Measurements from ENCODE around the gene DNTT. TPM values are rescaled to one million over a fixed set of nuclear protein-coding genes. Genes with fewer than 3 reads are reported as not detected.

The DNTT gene
- total and polyA plus RNA-seq, 3 donors from 2014 or later, result 0.31 to 0.94 TPM; not detected in 1

DNA sequence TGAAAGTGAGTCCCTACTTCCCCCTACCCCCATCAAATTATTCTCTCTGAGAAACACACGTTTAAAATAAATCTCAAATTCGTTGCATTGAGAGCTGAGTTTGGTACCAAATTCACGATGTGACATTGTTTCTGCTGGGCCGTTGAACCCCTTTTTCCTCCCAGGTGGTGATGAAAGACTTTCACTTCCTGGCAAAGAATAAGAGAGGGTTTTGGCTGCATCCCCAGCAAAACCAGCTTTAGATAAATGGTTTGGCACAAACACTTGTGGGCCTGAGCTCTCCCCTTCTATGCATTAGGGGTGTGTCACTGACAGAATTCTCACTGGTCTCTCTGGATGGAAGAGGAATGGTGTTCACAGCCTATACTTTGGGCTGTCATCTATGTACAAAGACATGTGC is 8.8 kb upstream of the DNTT start:
- no peak overlapping the region for H3K27ac ChIP-seq
- 66 to 71% methylated on average over 4 of the region's 4 CpGs for WGBS, 2 donors
- TF ChIP-seq, protein P1, sequence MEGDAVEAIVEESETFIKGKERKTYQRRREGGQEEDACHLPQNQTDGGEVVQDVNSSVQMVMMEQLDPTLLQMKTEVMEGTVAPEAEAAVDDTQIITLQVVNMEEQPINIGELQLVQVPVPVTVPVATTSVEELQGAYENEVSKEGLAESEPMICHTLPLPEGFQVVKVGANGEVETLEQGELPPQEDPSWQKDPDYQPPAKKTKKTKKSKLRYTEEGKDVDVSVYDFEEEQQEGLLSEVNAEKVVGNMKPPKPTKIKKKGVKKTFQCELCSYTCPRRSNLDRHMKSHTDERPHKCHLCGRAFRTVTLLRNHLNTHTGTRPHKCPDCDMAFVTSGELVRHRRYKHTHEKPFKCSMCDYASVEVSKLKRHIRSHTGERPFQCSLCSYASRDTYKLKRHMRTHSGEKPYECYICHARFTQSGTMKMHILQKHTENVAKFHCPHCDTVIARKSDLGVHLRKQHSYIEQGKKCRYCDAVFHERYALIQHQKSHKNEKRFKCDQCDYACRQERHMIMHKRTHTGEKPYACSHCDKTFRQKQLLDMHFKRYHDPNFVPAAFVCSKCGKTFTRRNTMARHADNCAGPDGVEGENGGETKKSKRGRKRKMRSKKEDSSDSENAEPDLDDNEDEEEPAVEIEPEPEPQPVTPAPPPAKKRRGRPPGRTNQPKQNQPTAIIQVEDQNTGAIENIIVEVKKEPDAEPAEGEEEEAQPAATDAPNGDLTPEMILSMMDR (IDR thresholded peaks at IDR 0.05), result no peak
- TF ChIP-seq POLR2A (IDR thresholded peaks at IDR 0.05), result no peak
- intact Hi-C loops (cut with DNase I; ENCODE audit: low total_unique reads), result no loop called here
- no peak for DNase-seq
- no peak overlapping the region for H3K4me3 ChIP-seq
- H3K9me3 ChIP-seq, result no peaks in the 10 kb centered on the region
- no peaks in the 10 kb centered on the region for H3K27me3 ChIP-seq
- H3K36me3 ChIP-seq (ENCODE audit: low read depth, missing control alignments), result no peaks in the 10 kb centered on the region
- no peaks in the 10 kb centered on the region for H3K4me1 ChIP-seq

- Histone ChIP-seq H3K4me3 (no peak overlapping the region), H3K36me3 (ENCODE audit: low read depth, missing control alignments) (no peaks in the 10 kb centered on the region), H3K9me3 (no peaks in the 10 kb centered on the region), H3K27ac (no peak overlapping the region), H3K4me1 (no peaks in the 10 kb centered on the region), H3K27me3 (no peaks in the 10 kb centered on the region)
- TF ChIP-seq, protein P1 (IDR thresholded peaks at IDR 0.05), result no peak
- TF ChIP-seq POLR2A (IDR thresholded peaks at IDR 0.05), result no peak
- DNase-seq, result no peak
- intact Hi-C loops (cut with DNase I; ENCODE audit: low total_unique reads), result no loop called here
- 82 to 94% methylated on average over 2 of the region's 2 CpGs for WGBS, 2 donors
These were observed 6.7 kb upstream of the DNTT start for GRCh38 chr10:96297486-96297885.

- Histone ChIP-seq H3K27ac (no peak overlapping the region), H3K4me1 (no peaks in the 10 kb centered on the region), H3K4me3 (no peak overlapping the region), H3K27me3 (no peaks in the 10 kb centered on the region), H3K9me3 (no peaks in the 10 kb centered on the region), H3K36me3 (ENCODE audit: low read depth, missing control alignments) (no peaks in the 10 kb centered on the region)
- intact Hi-C loops (cut with DNase I; ENCODE audit: low total_unique reads), result no loop called here
- WGBS, 2 donors, result 81 to 84% methylated on average over 3 of the region's 3 CpGs
- TF ChIP-seq, protein P1 (IDR thresholded peaks at IDR 0.05), result no peak
- TF ChIP-seq POLR2A (IDR thresholded peaks at IDR 0.05), result no peak
- DNase-seq, result no peak
These were observed 5.9 kb upstream of the DNTT start for GRCh38 chr10:96298362-96298761.

DNA sequence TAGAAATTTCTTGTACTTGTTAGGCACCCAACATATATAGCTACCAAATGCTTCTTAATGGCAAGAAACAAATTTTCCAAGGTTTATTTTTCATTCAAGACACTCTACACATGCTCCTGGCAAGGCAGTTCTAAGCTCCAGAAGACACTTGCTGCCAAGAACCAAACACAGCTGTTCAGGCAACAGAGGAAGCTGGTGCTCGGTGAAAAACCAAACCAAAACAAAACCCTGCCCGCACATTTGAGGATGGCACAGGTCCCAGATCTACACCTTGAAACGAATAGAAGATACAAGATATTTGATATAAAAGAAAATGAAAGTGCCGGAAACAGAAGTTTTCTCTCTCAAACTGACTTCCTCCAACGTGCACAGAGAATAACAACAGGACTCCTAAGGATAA is 4.9 kb upstream of the DNTT start:
- intact Hi-C loops (cut with DNase I; ENCODE audit: low total_unique reads), result no loop called here
- no peak for TF ChIP-seq POLR2A (IDR thresholded peaks at IDR 0.05)
- DNase-seq, result no peak
- Histone ChIP-seq H3K27me3 (no peaks in the 10 kb centered on the region), H3K36me3 (ENCODE audit: low read depth, missing control alignments) (no peaks in the 10 kb centered on the region), H3K4me1 (no peaks in the 10 kb centered on the region), H3K27ac (no peak overlapping the region), H3K9me3 (no peaks in the 10 kb centered on the region), H3K4me3 (no peak overlapping the region)
- 29 to 44% methylated on average over 5 of the region's 5 CpGs for WGBS, 2 donors

- intact Hi-C loops (cut with DNase I; ENCODE audit: low total_unique reads), result no loop called here
- Histone ChIP-seq H3K4me1 (no peaks in the 10 kb centered on the region), H3K36me3 (ENCODE audit: low read depth, missing control alignments) (no peaks in the 10 kb centered on the region), H3K9me3 (no peaks in the 10 kb centered on the region), H3K27me3 (no peaks in the 10 kb centered on the region), H3K4me3 (no peak overlapping the region), H3K27ac (no peak overlapping the region)
- no peak for TF ChIP-seq POLR2A (IDR thresholded peaks at IDR 0.05)
- TF ChIP-seq, protein P1 (IDR thresholded peaks at IDR 0.05), result no peak
- DNase-seq, result no peak
- WGBS, 2 donors, result 53 to 69% methylated on average over 1 of the region's 1 CpG
These were observed 2.6 kb upstream of the DNTT start for GRCh38 chr10:96301616-96302015.

Data from testis (tissue), 3 donors.